Stimulated activated naive B cell treated with anti-CD40 and anti-IgM and Interleukin-4, amounts not matched to agents 10 μg/mL and 1 μg/mL and 100 μg/mL, for 72 hours (primary cell): ENCODE measurements around the gene CHKB.

Experiments used
- ATAC-seq, 2 donors: fragments of 150-1000 bp; cut with Tn5 transposase; replicated peaks; 2 replicates each; pipeline ENCODE4 v1.10.0; 2021; ENCODE audit warnings: moderate library complexity in 1 of 2
- DNase-seq: peaks from one replicate; pipeline ENCODE4 v3.0.0; 2021
- H3K27ac Mint-ChIP-seq: one replicate; pipeline ENCODE4 v1.8.0; 2022; ENCODE audit warnings: mild to moderate bottlenecking, mixed read lengths
- H3K27me3 Mint-ChIP-seq, 2 donors: one replicate each; pipeline ENCODE4 v1.8.0; 2022; ENCODE audit warnings: mixed read lengths in 2 of 2
- H3K36me3 Mint-ChIP-seq, 2 donors: one replicate each; pipeline ENCODE4 v1.8.0; 2022; ENCODE audit warnings: mixed read lengths in 2 of 2, mild to moderate bottlenecking in 1 of 2
- H3K4me1 Mint-ChIP-seq, 2 donors: one replicate each; pipeline ENCODE4 v1.8.0; 2022; ENCODE audit warnings: mixed read lengths in 2 of 2, mild to moderate bottlenecking in 1 of 2
- H3K4me3 Mint-ChIP-seq, 2 donors: one replicate each; pipeline ENCODE4 v1.8.0; 2022; ENCODE audit warnings: mild to moderate bottlenecking in 2 of 2, mixed read lengths in 2 of 2, moderate library complexity in 1 of 2
- H3K9me3 Mint-ChIP-seq, 2 donors: one replicate each; pipeline ENCODE4 v1.8.0; 2022; ENCODE audit warnings: mixed read lengths in 2 of 2, mild to moderate bottlenecking in 1 of 2

Gene CHKB

DNA sequence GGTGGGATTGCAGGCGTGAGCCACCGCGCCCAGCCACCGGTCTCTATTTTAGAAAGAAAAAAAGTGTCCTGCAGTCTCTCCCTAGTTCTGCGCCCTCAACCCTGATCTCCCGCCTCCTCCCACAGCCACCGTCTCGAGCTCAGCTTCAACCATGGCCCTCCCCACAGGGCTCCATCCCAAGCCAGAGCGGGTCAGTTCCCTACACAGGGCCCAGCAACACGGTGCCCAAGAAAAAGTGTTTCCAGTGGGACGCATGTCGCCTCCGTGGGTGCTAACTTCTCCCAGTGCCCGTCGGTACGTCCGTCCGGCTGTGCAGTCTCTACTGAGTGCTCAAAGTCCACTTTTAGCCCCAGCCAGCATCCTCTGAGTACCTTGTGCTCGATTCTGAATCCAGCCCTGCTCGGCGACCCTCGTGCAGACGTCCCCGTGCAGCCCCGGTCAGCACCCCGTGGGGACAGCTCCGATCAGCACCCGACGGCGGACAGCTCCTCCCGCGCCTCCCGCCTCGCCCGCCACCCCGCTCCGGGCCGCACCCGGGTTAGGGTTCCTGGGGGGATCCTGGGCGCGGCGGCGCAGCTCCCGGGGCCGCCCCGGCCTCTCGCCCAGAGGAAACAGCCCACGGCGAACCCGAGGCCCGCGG lies 17.3 kb upstream of the CHKB start:
- Mint-ChIP-seq H3K9me3 (no peaks in the 10 kb centered on the region), H3K4me3 (peak overlapping the region; percentile 39 to 46), H3K36me3 (peaks cover 17 to 19% of the 10 kb centered on the region in 2 donors), H3K27ac (peak overlapping the region; percentile 31), H3K4me1 (peaks cover 11 to 20% of the 10 kb centered on the region in 2 donors), H3K27me3 (peaks cover 45 to 54% of the 10 kb centered on the region in 2 donors)
- DNase-seq (peak; percentile 31), ATAC-seq (peak; percentile 78 to 79)

DNA sequence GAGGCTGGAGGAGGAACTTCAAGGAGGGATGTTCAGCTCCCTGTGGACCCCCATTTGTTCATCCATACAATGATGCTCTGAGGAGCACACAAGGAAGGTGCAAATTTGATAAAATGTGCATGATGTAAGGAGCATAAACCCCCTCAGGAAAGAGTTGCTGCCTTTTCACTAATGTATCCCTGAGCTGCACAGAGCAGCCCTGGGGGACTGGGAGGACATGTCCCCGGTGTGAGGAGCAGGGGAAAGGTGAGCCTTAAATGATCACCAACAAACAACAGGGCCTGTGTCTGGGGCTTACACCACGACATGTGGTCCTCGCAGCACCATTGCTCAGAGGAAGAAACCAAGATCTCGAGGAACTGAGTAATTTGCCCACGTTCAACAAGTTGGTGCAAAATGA lies 14.4 kb upstream of the CHKB start:
- H3K27me3 Mint-ChIP-seq = peaks cover 29 to 34% of the 10 kb centered on the region in 2 donors
- DNase-seq (no peak), ATAC-seq (no peak)
- H3K9me3 Mint-ChIP-seq = no peaks in the 10 kb centered on the region
- H3K27ac Mint-ChIP-seq = no peak overlapping the region
- no peak overlapping the region for H3K4me3 Mint-ChIP-seq
- peaks cover 6 to 12% of the 10 kb centered on the region in 2 donors for H3K4me1 Mint-ChIP-seq
- peaks cover 19 to 24% of the 10 kb centered on the region in 2 donors for H3K36me3 Mint-ChIP-seq

DNA sequence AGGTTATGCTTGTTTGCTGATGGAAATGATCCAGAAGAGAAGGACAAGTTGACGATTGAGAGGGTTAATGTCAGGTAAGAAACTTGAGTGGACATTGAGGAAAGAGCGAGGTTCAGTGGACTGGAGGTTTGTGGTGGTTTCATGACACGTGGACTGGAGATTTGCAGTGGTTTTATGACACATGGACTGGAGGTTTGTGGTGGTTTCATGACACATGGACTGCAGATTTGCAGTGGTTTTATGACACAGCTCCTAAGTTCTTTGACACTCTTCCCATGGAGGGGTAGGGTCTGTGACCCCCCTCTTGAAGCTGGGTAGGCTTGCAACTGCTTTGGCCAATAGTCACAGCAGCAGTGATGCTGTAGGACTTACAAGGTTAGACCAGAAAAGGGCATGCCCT lies 12.5 kb upstream of the CHKB start:
- H3K27ac Mint-ChIP-seq = no peak overlapping the region
- H3K9me3 Mint-ChIP-seq = no peaks in the 10 kb centered on the region
- H3K4me3 Mint-ChIP-seq = no peak overlapping the region
- H3K4me1 Mint-ChIP-seq = peaks cover 4 to 5% of the 10 kb centered on the region in 2 donors
- H3K36me3 Mint-ChIP-seq = peaks cover 20 to 34% of the 10 kb centered on the region in 2 donors
- DNase-seq (no peak), ATAC-seq (no peak)
- peaks cover 19 to 26% of the 10 kb centered on the region in 2 donors for H3K27me3 Mint-ChIP-seq

DNA sequence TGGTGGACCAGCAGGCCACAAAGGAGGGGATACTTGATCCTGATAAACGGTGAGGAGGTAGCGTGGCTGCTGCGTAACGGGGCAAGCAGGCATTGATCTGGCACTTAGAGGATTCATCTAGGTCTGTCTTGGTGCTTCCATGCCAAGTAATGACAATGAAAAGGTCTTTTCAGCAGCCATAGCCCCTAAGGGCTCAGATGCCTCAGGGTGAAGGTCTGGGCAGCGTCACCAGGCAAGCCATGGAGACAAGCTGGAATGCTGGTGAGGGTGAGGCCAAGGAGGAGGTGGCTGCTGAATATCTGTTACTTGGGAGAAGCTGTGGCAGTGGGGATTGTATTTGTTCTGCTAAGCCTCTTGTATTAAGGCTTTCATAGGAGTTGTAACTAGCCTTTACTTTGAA lies 4.8 kb upstream of the CHKB start:
- no peak overlapping the region for H3K4me3 Mint-ChIP-seq
- no peak for DNase-seq
- no peak overlapping the region for H3K27ac Mint-ChIP-seq
- H3K9me3 Mint-ChIP-seq = no peaks in the 10 kb centered on the region
- peaks cover 7 to 19% of the 10 kb centered on the region in 2 donors for H3K36me3 Mint-ChIP-seq
- H3K4me1 Mint-ChIP-seq = peaks cover 4 to 9% of the 10 kb centered on the region in 2 donors
- no peak for ATAC-seq
- H3K27me3 Mint-ChIP-seq = no peaks in the 10 kb centered on the region

DNA sequence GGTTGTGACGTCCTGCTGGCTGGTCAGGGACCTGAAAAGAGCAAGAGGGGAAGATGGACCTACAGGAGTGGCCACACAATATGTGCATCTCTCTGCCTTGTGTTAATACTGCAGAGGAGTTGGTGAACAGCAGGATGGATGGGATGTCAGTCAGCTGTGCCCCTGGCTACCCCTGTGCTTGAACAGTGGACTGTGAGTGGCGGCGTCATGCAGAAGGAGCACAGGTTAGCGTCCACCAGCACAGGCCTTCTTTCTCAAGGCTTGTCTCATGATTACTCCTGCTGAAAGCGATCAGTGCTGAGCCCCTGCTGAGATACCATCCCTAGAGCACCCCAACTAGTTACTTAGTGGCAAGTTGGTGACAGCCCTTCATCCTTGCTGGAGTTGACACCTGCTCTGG lies 3.8 kb upstream of the CHKB start:
- DNase-seq (no peak), ATAC-seq (no peak)
- peaks cover 4 to 14% of the 10 kb centered on the region in 2 donors for H3K36me3 Mint-ChIP-seq
- no peak overlapping the region for H3K27ac Mint-ChIP-seq
- no peak overlapping the region for H3K4me3 Mint-ChIP-seq
- no peaks in the 10 kb centered on the region for H3K27me3 Mint-ChIP-seq
- H3K9me3 Mint-ChIP-seq = no peaks in the 10 kb centered on the region
- peaks cover 7 to 15% of the 10 kb centered on the region in 2 donors for H3K4me1 Mint-ChIP-seq

DNA sequence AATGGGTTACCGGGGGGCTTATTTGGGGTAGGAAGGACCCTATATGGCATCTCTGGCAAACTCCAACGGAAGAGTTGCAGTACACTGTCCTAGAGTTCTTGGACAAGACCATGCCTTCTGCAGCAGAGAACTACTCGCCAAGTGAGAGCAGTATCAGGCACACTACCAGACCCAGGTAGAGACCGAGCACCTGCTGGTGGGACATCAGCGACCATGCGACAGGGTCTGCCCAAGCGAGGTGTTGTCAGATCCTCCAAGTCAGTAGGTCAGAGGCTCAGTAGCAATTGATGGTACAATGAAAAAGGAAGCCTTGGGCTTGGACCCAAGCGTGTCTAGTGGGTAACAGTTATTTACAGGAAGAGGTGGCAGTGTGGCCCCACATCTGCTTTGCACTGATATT lies 3.1 kb upstream of the CHKB start:
- no peak overlapping the region for H3K27ac Mint-ChIP-seq
- no peak for DNase-seq
- peaks cover 8 to 18% of the 10 kb centered on the region in 2 donors for H3K4me1 Mint-ChIP-seq
- no peak for ATAC-seq
- no peak overlapping the region for H3K4me3 Mint-ChIP-seq
- H3K9me3 Mint-ChIP-seq = no peaks in the 10 kb centered on the region
- no peaks in the 10 kb centered on the region for H3K27me3 Mint-ChIP-seq
- H3K36me3 Mint-ChIP-seq = peaks cover 4 to 8% of the 10 kb centered on the region in 2 donors

DNA sequence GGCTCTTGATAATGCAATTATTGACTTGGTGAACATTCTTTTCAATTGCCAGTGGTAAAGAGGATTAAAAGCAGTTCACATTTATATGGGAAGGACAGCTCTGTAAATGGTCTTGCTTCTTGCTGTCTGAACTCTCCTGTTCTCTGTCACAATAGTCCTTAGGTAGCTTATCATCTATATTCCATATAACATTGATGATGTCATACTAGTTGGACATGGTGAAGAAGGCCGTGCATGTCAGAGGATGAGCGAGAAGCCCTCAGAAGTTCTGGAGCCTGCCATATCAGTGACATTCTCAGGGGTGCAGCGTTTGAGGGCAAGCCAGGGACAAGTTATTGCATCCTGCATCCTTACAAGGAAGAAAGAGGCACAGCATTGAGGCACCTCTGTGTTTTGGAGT lies 2.6 kb upstream of the CHKB start:
- no peak overlapping the region for H3K27ac Mint-ChIP-seq
- H3K9me3 Mint-ChIP-seq = no peaks in the 10 kb centered on the region
- ATAC-seq = no peak
- H3K4me3 Mint-ChIP-seq = no peak overlapping the region
- H3K36me3 Mint-ChIP-seq = peaks cover 9 to 13% of the 10 kb centered on the region in 2 donors
- no peak for DNase-seq
- no peaks in the 10 kb centered on the region for H3K27me3 Mint-ChIP-seq
- H3K4me1 Mint-ChIP-seq = peaks cover 10 to 23% of the 10 kb centered on the region in 2 donors

DNA sequence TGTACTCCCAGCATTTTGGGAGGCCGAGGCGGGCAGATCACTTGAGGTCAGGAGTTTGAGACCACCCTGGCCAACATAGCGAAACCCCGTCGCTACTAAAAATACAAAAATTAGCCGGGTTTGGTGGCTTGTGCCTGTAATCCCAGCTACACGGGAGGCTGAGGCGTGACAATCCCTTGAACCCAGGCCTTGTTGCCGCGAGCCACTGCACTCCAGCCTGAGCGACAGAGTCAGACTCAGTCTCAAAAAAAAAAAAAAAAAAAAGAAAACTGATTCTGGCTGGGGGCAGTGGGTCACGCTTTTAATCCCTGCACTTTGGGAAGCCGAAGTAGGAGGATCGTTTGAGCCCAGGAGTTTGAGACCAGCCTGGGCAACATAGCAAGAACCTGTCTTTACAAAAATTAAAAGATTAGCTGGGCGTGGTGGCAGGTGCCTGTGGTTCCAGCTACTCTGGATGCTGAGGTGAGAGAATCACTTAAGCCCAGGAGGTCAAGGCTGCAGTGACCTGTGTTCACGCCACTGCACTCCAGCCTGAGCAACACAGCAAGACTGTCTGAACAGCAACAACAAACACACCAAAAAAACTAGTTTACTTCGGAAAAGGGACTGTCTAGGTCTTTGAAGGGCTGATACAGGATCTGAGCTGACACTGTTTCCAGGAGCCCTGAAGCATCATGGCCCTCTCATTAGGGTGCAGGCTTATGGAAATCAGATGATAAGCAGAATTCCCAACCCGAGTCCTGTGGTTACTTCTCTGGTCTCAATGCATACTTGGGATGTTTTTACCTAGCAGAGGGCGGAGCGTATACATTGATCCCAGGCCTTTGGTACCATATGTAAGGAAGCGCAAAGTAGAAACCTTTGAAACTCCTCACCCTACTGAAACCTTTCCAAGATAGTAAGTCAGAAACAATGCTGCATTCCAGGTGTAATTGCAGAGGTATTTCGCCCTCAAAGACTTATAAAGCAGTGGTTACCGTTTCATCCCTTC lies 1.8 kb upstream of the CHKB start:
- ATAC-seq = no peak
- H3K27ac Mint-ChIP-seq = no peak overlapping the region
- peaks cover 17 to 21% of the 10 kb centered on the region in 2 donors for H3K36me3 Mint-ChIP-seq
- peak overlapping the region; percentile 89 for H3K4me3 Mint-ChIP-seq
- H3K9me3 Mint-ChIP-seq = no peaks in the 10 kb centered on the region
- DNase-seq = no peak
- H3K4me1 Mint-ChIP-seq = peaks cover 15 to 29% of the 10 kb centered on the region in 2 donors
- H3K27me3 Mint-ChIP-seq = no peaks in the 10 kb centered on the region

DNA sequence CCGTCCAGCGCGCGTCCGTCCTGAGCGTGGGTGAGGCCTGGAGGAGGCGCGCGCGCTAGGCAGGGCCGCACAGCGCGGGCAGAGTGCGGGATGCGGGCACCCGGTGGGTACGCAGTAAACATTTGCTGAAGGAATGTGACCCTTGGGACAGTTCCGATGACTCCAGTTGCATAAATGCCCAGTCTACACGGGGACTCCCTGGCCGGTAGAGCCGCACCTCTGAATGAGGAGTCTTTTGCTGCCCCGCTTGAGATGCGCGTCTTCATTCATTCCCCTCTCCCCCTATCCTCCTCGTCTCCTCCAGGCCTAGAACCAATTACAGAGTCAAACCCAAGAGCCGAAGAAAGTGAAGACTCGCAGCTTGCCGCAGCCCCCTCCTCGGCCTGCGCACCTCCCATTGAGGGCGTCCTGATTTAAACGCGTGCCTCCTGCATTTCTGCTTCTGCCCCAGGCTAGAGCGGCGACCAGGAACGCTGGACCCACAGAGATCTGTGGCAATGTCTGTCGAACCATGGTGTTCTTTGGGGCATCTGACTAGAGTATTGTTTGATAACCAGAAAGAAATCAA lies 729 bp upstream of the CHKB start:
- Mint-ChIP-seq H3K27me3 (no peaks in the 10 kb centered on the region), H3K4me1 (peaks cover 15 to 32% of the 10 kb centered on the region in 2 donors), H3K27ac (peak overlapping the region; percentile 76), H3K9me3 (no peaks in the 10 kb centered on the region), H3K36me3 (peaks cover 21 to 24% of the 10 kb centered on the region in 2 donors), H3K4me3 (peak overlapping the region; percentile 89)
- DNase-seq = no peak
- ATAC-seq = peak; percentile 31 to 32

DNA sequence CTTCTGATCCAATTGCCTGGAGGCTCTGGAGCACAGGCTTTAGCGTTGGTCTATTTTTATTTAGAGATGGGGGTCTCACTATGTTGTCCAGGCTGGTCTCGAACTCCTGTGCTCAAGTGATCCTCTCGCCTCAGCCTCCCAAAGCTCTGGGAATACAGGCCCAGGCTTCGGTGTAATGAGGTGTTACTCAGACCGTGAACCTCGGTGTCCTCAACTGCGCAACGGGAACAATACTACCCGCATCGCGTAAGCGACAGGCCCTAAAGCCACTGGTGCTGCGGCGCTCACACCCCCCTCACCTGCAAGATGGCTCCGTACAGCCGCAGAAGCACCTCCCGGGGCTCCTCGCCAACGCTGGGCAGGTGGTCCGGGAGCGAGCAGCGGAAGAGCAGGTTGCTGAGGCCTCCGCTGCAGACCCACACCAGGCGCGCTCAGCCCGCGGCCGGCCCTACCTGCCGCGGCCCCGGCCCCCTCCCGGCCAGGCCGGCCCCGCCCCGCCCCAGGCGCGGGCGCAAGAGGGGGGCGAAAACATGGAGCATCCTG lies 628 bp downstream of the CHKB start:
- peak overlapping the region; percentile 85 for H3K27ac Mint-ChIP-seq
- no peak for DNase-seq
- peak overlapping the region; percentile 89 for H3K4me3 Mint-ChIP-seq
- no peaks in the 10 kb centered on the region for H3K27me3 Mint-ChIP-seq
- H3K36me3 Mint-ChIP-seq = peaks cover 28 to 30% of the 10 kb centered on the region in 2 donors
- ATAC-seq = peak in 1 of 2 donors; percentile 13
- no peaks in the 10 kb centered on the region for H3K9me3 Mint-ChIP-seq
- H3K4me1 Mint-ChIP-seq = peaks cover 18 to 32% of the 10 kb centered on the region in 2 donors

DNA sequence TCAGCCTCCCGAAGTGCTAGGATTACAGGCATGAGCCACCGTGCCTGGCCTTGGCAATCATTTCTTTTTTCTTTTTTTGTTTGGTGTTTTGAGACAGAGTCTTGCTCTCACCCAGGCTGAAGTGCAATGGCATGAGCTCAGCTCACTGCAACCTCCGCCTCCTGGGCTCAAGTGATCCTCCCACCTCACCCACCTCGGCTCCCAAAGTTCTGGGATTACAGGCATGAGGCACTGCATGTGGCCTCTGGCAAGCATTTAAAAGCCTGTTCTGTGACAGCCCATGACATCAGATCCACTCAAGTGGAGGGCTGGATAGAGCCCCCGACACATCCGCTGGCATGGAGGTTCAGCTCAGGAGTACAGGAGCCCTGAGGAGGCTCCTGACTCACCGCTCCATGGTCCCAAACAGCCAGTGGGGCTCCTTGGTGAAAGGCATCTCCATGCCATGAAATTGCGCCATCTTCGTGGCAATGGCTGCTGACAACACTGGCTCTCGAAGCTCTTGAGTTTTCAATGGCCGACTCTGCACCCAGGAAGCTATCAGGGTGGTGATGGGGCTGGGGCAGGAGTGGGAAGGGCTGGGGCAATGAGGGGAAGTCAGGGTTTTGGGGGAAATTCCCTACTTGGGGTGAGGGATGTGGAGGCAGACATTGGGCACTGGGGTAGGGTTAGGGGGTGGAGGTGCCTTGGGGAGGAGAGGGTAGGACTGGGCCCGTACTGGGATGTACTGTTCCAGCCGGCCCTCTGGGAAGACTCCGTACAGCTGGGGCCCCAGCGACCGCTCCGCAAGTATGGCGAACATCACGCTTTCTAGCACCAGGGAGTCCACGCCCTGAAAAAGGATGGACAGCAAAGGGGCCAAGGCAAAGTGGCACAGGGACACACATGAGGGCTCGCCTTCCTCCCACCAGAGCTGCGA lies 1.4 kb downstream of the CHKB start:
- DNase-seq = no peak
- H3K36me3 Mint-ChIP-seq = peaks cover 29 to 37% of the 10 kb centered on the region in 2 donors
- no peaks in the 10 kb centered on the region for H3K27me3 Mint-ChIP-seq
- no peak for ATAC-seq
- peak overlapping the region; percentile 85 for H3K27ac Mint-ChIP-seq
- no peaks in the 10 kb centered on the region for H3K9me3 Mint-ChIP-seq
- H3K4me1 Mint-ChIP-seq = peaks cover 18 to 32% of the 10 kb centered on the region in 2 donors
- H3K4me3 Mint-ChIP-seq = peak overlapping the region; percentile 89

DNA sequence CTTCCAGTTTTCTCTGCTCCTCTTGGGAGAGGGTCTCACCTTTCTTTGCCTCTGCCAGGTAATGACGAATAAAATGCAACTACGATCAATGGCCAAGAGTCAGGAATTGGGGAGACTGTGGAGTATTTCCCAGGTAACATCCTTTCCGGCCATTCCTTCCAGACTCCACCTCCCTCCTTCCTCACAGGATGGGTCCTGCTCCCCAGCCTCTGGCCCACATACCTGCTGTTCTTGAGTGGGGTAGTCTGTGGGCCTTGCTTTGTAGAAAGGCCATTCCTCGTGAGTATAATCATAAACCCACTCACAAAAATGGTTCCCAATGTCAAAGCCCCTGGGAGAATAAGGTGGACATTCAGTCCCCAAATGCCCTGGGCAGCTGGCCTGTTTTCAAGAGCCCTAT lies 2.9 kb downstream of the CHKB start:
- no peak for DNase-seq
- peaks cover 35 to 43% of the 10 kb centered on the region in 2 donors for H3K36me3 Mint-ChIP-seq
- H3K4me1 Mint-ChIP-seq = peaks cover 18 to 32% of the 10 kb centered on the region in 2 donors
- no peaks in the 10 kb centered on the region for H3K9me3 Mint-ChIP-seq
- no peak for ATAC-seq
- H3K27me3 Mint-ChIP-seq = no peaks in the 10 kb centered on the region
- H3K27ac Mint-ChIP-seq = no peak overlapping the region
- no peak overlapping the region for H3K4me3 Mint-ChIP-seq

DNA sequence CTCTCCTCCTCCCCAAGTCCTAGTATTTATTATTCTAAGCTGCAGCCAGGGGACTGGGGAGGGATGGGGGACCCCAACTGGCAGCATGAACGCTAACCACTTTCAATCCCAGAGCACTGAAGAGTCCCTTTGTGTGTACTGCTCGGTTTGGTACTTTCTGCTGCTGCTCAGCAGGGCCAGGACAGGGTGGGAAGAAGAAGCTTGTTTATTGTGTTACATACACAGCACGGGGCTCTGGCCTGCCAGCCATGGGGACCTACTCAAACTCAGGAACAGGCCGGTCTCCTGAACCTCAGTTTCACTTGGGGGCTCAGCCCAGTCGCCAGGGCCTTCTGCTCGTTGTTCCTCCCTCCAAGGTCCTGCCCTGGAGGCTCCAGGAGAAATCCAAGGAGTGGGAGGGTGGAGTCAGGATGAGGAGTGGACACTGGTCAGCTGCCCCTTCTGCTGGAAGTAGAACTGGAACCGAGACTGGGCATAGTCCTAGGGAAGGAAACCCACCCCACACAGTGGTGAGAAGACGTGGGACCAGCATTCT lies 3.8 kb downstream of the CHKB start:
- H3K27me3 Mint-ChIP-seq = no peaks in the 10 kb centered on the region
- H3K9me3 Mint-ChIP-seq = no peaks in the 10 kb centered on the region
- no peak overlapping the region for H3K27ac Mint-ChIP-seq
- DNase-seq = no peak
- H3K36me3 Mint-ChIP-seq = peaks cover 42 to 51% of the 10 kb centered on the region in 2 donors
- H3K4me1 Mint-ChIP-seq = peaks cover 18 to 31% of the 10 kb centered on the region in 2 donors
- ATAC-seq = no peak
- no peak overlapping the region for H3K4me3 Mint-ChIP-seq
